Gastroesophageal sphincter (tissue), 4 donors: Measurements from ENCODE around the gene TMEM108. TPM values are rescaled to one million over a fixed set of nuclear protein-coding genes. Genes with fewer than 3 reads are reported as not detected.

ENCODE experiments used
- ATAC-seq: fragments of 150-250 bp; one replicate; pipeline ENCODE4 v1.9.1; 2016; ENCODE audit warnings: mild to moderate bottlenecking, moderate library complexity
- H3K27ac ChIP-seq, 4 donors: fragments of 200-600 bp; sonication (generic) in 3 of 4; 1 replicate in 3 of 4; 2 replicates in 1 of 4; pipeline ENCODE4 v1.5.1; 2016 to 2019
- H3K27me3 ChIP-seq: fragments of 200-600 bp; sonication (generic); one replicate; pipeline ENCODE4 v1.5.1; 2019
- H3K36me3 ChIP-seq, 2 donors: fragments of 200-600 bp; sonication (generic); one replicate each; pipeline ENCODE4 v1.5.1; 2019; ENCODE audit warnings: control low read depth in 1 of 2
- H3K4me1 ChIP-seq, 3 donors: fragments of 200-600 bp; sonication (generic); 1 replicate in 2 of 3; 2 replicates in 1 of 3; pipeline ENCODE4 v1.5.1; 2016 to 2019; ENCODE audit warnings: control low read depth in 2 of 3
- H3K4me3 ChIP-seq, 2 donors: fragments of 200-600 bp; sonication (generic); one replicate each; pipeline ENCODE4 v1.5.1; 2019; ENCODE audit warnings: mild to moderate bottlenecking in 1 of 2, moderate library complexity in 1 of 2
- H3K9me3 ChIP-seq, 3 donors: fragments of 200-600 bp; sonication (generic); one replicate each; pipeline ENCODE4 v1.5.1; 2017 to 2019; ENCODE audit warnings: control low read depth in 2 of 3
- CTCF ChIP-seq, 4 experiments: fragments of 200-600 bp in 2 of 4; fragments of 450-650 bp in 2 of 4; sonication (generic) in 1 of 4; IDR thresholded peaks; one replicate each; pipeline ENCODE4 v1.5.1; 2017 to 2019; ENCODE audit warnings: antibody characterized with exemption in 4 of 4, mild to moderate bottlenecking in 2 of 4, moderate library complexity in 2 of 4
- EP300 ChIP-seq: sonication (generic); formaldehyde crosslinking; IDR thresholded peaks from one replicate; pipeline ENCODE4 v1.6.1; 2017; ENCODE audit warnings: antibody characterized with exemption, mild to moderate bottlenecking
- POLR2A ChIP-seq, 2 donors: fragments of 450-650 bp; IDR thresholded peaks; one replicate each; pipeline ENCODE4 v1.6.1; 2017; ENCODE audit warnings: antibody characterized with exemption in 2 of 2, mild to moderate bottlenecking in 2 of 2, moderate library complexity in 1 of 2
- POLR2AphosphoS5 ChIP-seq: sonication (generic); formaldehyde crosslinking; IDR thresholded peaks from one replicate; pipeline ENCODE4 v1.6.1; 2017; ENCODE audit warnings: antibody characterized with exemption
- WGBS, 2 donors: methylation state at CpG; one replicate each; pipeline ENCODE4 v1.1.5; 2018; ENCODE audit warnings: low coverage in 1 of 2; 5-methylcytosine and 5-hydroxymethylcytosine counted together
- total RNA-seq, 4 donors: library from RNA; depleted of rRNA; stranded (reverse); fragments of >200 nt; gene quantifications; one replicate each; pipeline ENCODE4 v1.1.0, GENCODE V29; 2016

Gene TMEM108
- total RNA-seq, 4 donors from 2014 or later, result 2.7 to 7.3 (median 4.1) TPM

- H3K4me3 ChIP-seq, result no peak within 1 kb of the TSS
- ATAC-seq, result no peak
- peaks cover 0 to 7% (median 0%) of the 10 kb centered on the region in 3 donors for H3K4me1 ChIP-seq
- 96% methylated on average over 4 of the region's 15 CpGs; no CpG with 5 or more reads in 1 of the 2 donors for WGBS, 2 donors
- no peaks in the 10 kb centered on the region for H3K9me3 ChIP-seq
- no peaks in the 10 kb centered on the region for H3K27me3 ChIP-seq
- no peak for TF ChIP-seq EP300
- no peak for TF ChIP-seq POLR2A (IDR thresholded peaks at IDR 0.05)
- no peak for TF ChIP-seq CTCF (IDR thresholded peaks at IDR 0.05)
- TF ChIP-seq POLR2AphosphoS5, result no peak
- H3K36me3 ChIP-seq, result peaks cover 0 to 3% of the 10 kb centered on the region in 2 donors
- no peak within 1 kb of the TSS for H3K27ac ChIP-seq
Observed at GRCh38 chr3:133400006-133400515, 361.9 kb downstream of the TMEM108 start, which contains the start of gene BFSP2. BFSP2 (plus strand) TSS chr3:133400056; CDS start chr3:133400084, 28 bp downstream.

GRCh38 chr3:133401374-133402135, 363.4 kb downstream of the TMEM108 start:
- TF ChIP-seq EP300 (no peak), CTCF (IDR thresholded peaks at IDR 0.05) (no peak), POLR2AphosphoS5 (no peak), POLR2A (IDR thresholded peaks at IDR 0.05) (no peak)
- 43 to 86% methylated on average over 1 to 2 of the region's 2 CpGs for WGBS, 2 donors
- ATAC-seq, result no peak

GRCh38 chr3:133404920-133405319, 366.7 kb downstream of the TMEM108 start:
- H3K27ac ChIP-seq, result no peak overlapping the region
- H3K4me3 ChIP-seq, result no peak overlapping the region
- H3K27me3 ChIP-seq, result peaks cover 12% of the 10 kb centered on the region
- no peak for ATAC-seq
- no peak for TF ChIP-seq POLR2AphosphoS5
- TF ChIP-seq POLR2A (IDR thresholded peaks at IDR 0.05), result no peak
- TF ChIP-seq CTCF (IDR thresholded peaks at IDR 0.05), result no peak
- H3K4me1 ChIP-seq, result peaks cover 0 to 7% (median 0%) of the 10 kb centered on the region in 3 donors
- WGBS, 2 donors, result 82 to 90% methylated on average over 1 to 3 of the region's 3 CpGs
- no peaks in the 10 kb centered on the region for H3K36me3 ChIP-seq
- no peaks in the 10 kb centered on the region for H3K9me3 ChIP-seq

More at GRCh38 chr3:133401374-133402135, 363.4 kb downstream of the TMEM108 start:
- H3K27ac ChIP-seq, result no peak overlapping the region
- H3K36me3 ChIP-seq, result peaks cover 0 to under 1% of the 10 kb centered on the region in 2 donors
- no peaks in the 10 kb centered on the region for H3K9me3 ChIP-seq
- no peak overlapping the region for H3K4me3 ChIP-seq
- peaks cover 7% of the 10 kb centered on the region for H3K27me3 ChIP-seq
- peaks cover 0 to 7% (median 0%) of the 10 kb centered on the region in 3 donors for H3K4me1 ChIP-seq

- ATAC-seq, result no peak
- Histone ChIP-seq H3K4me3 (no peak overlapping the region), H3K4me1 (peaks cover 0 to 10% (median 6%) of the 10 kb centered on the region in 3 donors), H3K27me3 (peaks cover 20% of the 10 kb centered on the region), H3K9me3 (no peaks in the 10 kb centered on the region), H3K27ac (no peak overlapping the region), H3K36me3 (no peaks in the 10 kb centered on the region)
- WGBS, 2 donors, result 72 to 94% methylated on average over 2 of the region's 2 CpGs
- TF ChIP-seq POLR2AphosphoS5, result no peak
- no peak for TF ChIP-seq EP300
- TF ChIP-seq POLR2A (IDR thresholded peaks at IDR 0.05), result no peak
- TF ChIP-seq CTCF (IDR thresholded peaks at IDR 0.05), result no peak
Observed at GRCh38 chr3:133408366-133408765, 370.2 kb downstream of the TMEM108 start.
